ENCODE results near the gene ZNF180.
"Not testable (repeated sequence)": the region's sequence is repeated elsewhere in the genome, so short reads cannot be mapped to it uniquely, and the experiment has no call there.

GRCh38 chr19:44468730-44469129, 31.6 kb downstream of the ZNF180 start:
- TF ChIP-seq ZBTB26 (tag by site-specific recombination; optimal IDR thresholded peaks at IDR 0.05); ZNF324 (tag by site-specific recombination; IDR thresholded peaks at IDR 0.05); PATZ1 (tag by site-specific recombination; IDR thresholded peaks at IDR 0.05); ZNF350 (tag by site-specific recombination; IDR thresholded peaks at IDR 0.05); CTCF (tag by site-specific recombination; IDR thresholded peaks at IDR 0.05); KLF10 (tag by site-specific recombination; IDR thresholded peaks at IDR 0.05); SALL2 (tag by site-specific recombination; IDR thresholded peaks at IDR 0.05; ENCODE audit: borderline replicate concordance); ZNF23 (tag by site-specific recombination; IDR thresholded peaks at IDR 0.05; ENCODE audit: borderline replicate concordance): not testable (repeated sequence)
